ENCODE measurements around the gene HCFC1. TPM values are rescaled to one million over a fixed set of nuclear protein-coding genes. Genes with fewer than 3 reads are reported as not detected.
A peak's percentile ranks its signal among the peaks of the same experiment; 100 is the strongest.

Gene HCFC1
- total and polyA plus RNA-seq, 9 of the 15 experiments (the other 6 are each of a cell fraction or from before 2014, with no cell fraction given), result 2.8 to 133 (median 17.1) TPM

DNA sequence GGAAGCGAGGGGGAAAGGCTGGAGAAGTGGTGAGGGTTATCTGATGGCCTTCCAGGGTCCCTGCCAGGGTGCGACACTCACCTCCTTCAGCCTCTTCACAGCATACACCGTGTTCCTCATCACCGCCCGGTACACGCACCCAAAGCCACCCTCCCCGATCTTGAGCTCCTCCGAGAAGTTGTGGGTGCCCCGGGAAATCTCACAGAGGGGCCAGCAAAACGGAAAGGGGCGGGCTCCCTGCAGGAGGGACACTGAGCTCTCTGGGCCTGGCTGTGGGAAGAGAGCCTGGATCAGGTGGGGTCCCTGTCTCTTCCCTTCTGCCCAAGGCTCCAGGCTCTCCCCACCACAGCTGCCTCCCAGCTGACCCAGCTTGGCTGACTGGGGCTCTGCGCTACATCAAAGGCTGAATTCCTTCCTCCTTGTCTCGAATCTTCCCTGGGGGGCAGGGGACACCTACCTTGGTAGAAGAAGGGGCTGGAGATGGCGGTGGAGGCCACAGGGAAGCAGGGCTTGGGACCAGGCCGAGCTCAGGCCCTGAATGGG lies 47.0 kb upstream of the HCFC1 start:
- FAIRE-seq (no peak), DNase-seq (ENCODE audit: extremely low read depth in 1 of 4, low spot score in 3 of 4) (peak in 3 of 4 experiments; percentile 21 to 27 (median 25)), ATAC-seq (peak; percentile 13)
- POLR2A ChIA-PET, result interaction anchor here (0.6 to 2.1 kb wide), 8 partner anchors 9 to 73 kb away, joined by 3 to 11 read pairs (median 4); partner anchors contain the start of gene HCFC1
- BruUV-seq (replicated peaks), result TSS peak; percentile 44
- in situ Hi-C loops (cut with MboI) (no loop called here), intact Hi-C loops (cut with micrococcal nuclease) (no loop called here)
- CTCF ChIA-PET (ENCODE audit: low intra/inter-chr PET ratio), result interaction anchor here (0.7 kb wide), 1 partner anchor 283 kb away, joined by 3 read pairs; no protein-coding TSS in a partner anchor
- Histone ChIP-seq H3K9me1 (ENCODE audit: control insufficient read depth, insufficient read depth, low read length) (no peaks in the 10 kb centered on the region), H4K20me1 (replicated peaks; ENCODE audit: control insufficient read depth, insufficient read depth, low read length) (no peaks in the 10 kb centered on the region; the same call in 1 of the 2 replicates), H3K36me3 (ENCODE audit: control insufficient read depth, insufficient read depth, low read length) (peaks cover 55% of the 10 kb centered on the region), H3K27ac (ENCODE audit: extremely low read depth, low read depth, low read length) (peak overlapping the region; percentile 93), H3K9me3 (replicated peaks; ENCODE audit: control insufficient read depth, insufficient read depth, low read depth, low read length) (no peaks in the 10 kb centered on the region), H3K4me2 (ENCODE audit: insufficient read depth, low read length) (peak overlapping the region; percentile 92), H3K4me1 (replicated peaks in 1 of 2; ENCODE audit: control insufficient read depth in 2 of 2, insufficient read depth in 2 of 2, low read length in 2 of 2) (peaks cover 21 to 81% of the 10 kb centered on the region in 2 experiments), H3K9ac (ENCODE audit: insufficient read depth in 1 of 2, low read depth in 2 of 2, low read length in 2 of 2) (peak overlapping the region; percentile 93 to 99), H3K27me3 (ENCODE audit: control insufficient read depth in 2 of 2, insufficient read depth in 2 of 2, low read length in 2 of 2) (no peaks in the 10 kb centered on the region), H3K79me2 (ENCODE audit: control insufficient read depth, insufficient read depth, low read length) (peaks cover 59% of the 10 kb centered on the region), H3K4me3 (peak overlapping the region; percentile 81), H2AFZ (ENCODE audit: low read depth, low read length) (no peak overlapping the region)
- peak; percentile 52 for TF ChIP-seq RBFOX2 (IDR thresholded peaks at IDR 0.05; ENCODE audit: low read depth, low read length)
- TF ChIP-seq NFRKB (IDR thresholded peaks at IDR 0.05; ENCODE audit: low read depth), result 0 out of 2 replicates have a peak, but pooled peaks have one; percentile 12
- TF ChIP-seq TFAP4 (CRISPR knock-in tag; IDR thresholded peaks at IDR 0.05; ENCODE audit: borderline replicate concordance), result peak; percentile 59
- 0 out of 2 replicates have a peak, but pooled peaks have one; percentile 23 for TF ChIP-seq ZBTB7A (IDR thresholded peaks at IDR 0.05; ENCODE audit: borderline replicate concordance, control insufficient read depth, low read depth, low read length)
- no peak for TF ChIP-seq ZFP91 (CRISPR knock-in tag; IDR thresholded peaks at IDR 0.05)
- TF ChIP-seq, protein P1, sequence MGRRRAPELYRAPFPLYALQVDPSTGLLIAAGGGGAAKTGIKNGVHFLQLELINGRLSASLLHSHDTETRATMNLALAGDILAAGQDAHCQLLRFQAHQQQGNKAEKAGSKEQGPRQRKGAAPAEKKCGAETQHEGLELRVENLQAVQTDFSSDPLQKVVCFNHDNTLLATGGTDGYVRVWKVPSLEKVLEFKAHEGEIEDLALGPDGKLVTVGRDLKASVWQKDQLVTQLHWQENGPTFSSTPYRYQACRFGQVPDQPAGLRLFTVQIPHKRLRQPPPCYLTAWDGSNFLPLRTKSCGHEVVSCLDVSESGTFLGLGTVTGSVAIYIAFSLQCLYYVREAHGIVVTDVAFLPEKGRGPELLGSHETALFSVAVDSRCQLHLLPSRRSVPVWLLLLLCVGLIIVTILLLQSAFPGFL (CRISPR knock-in tag; IDR thresholded peaks at IDR 0.05), result no peak
- TF ChIP-seq TAF7 (tag; IDR thresholded peaks at IDR 0.05), result no peak
- peak; percentile 38 for TF ChIP-seq SAP30 (IDR thresholded peaks at IDR 0.05; ENCODE audit: borderline replicate concordance, insufficient read depth, low read depth, low read length, poor library complexity, severe bottlenecking)
- WGBS (ENCODE audit: insufficient coverage, low coverage, missing lambda C conversion rate), result 0% methylated on average over 7 of the region's 15 CpGs
